Cerebellar cortex (tissue), 1 donor: ENCODE data around the gene KLHL29.
"Not testable (repeated sequence)": the region's sequence is repeated elsewhere in the genome, so short reads cannot be mapped to it uniquely, and the experiment has no call there.

ENCODE experiments used
- DNase-seq: peaks from one replicate; pipeline ENCODE4 v3.0.0-alpha.2; 2015; ENCODE audit warnings: low spot score

Gene KLHL29

GRCh38 chr2:23384551-23385343 is at the start of gene KLHL29:
Gene KLHL29, plus strand, starts transcription at chr2:23385179. Its CDS starts 177,018 bp downstream, at chr2:23562197.
- DNase-seq, result peak; percentile 69

- DNase-seq, result no peak
Observed at GRCh38 chr2:23335550-23335949, 49.4 kb upstream of the KLHL29 start.

GRCh38 chr2:23342075-23342474 is 42.9 kb upstream of the KLHL29 start:
- DNase-seq, result no peak

GRCh38 chr2:23346029-23346428 is 39.0 kb upstream of the KLHL29 start:
- no peak for DNase-seq

GRCh38 chr2:23346781-23347180 is 38.2 kb upstream of the KLHL29 start:
- DNase-seq, result no peak

- DNase-seq, result no peak
Observed at GRCh38 chr2:23347471-23348092, 37.4 kb upstream of the KLHL29 start.

- not testable (repeated sequence) for DNase-seq
Observed at GRCh38 chr2:23348093-23348481, 36.9 kb upstream of the KLHL29 start.

- no peak for DNase-seq
Observed at GRCh38 chr2:23349508-23349907, 35.5 kb upstream of the KLHL29 start.

- peak; percentile 64 for DNase-seq
Observed at GRCh38 chr2:23350041-23350791, 34.8 kb upstream of the KLHL29 start.

- DNase-seq, result no peak
Observed at GRCh38 chr2:23350792-23351355, 34.1 kb upstream of the KLHL29 start.

- peak; percentile 80 for DNase-seq
Observed at GRCh38 chr2:23351388-23352141, 33.4 kb upstream of the KLHL29 start.

GRCh38 chr2:23354554-23354953 is 30.4 kb upstream of the KLHL29 start:
- no peak for DNase-seq

GRCh38 chr2:23355001-23355400 is 30.0 kb upstream of the KLHL29 start:
- no peak for DNase-seq

- DNase-seq, result no peak
Observed at GRCh38 chr2:23356711-23357110, 28.3 kb upstream of the KLHL29 start.

- DNase-seq, result no peak
Observed at GRCh38 chr2:23359631-23360567, 25.1 kb upstream of the KLHL29 start.

GRCh38 chr2:23360571-23361125 is 24.3 kb upstream of the KLHL29 start:
- DNase-seq, result no peak

- no peak for DNase-seq
Observed at GRCh38 chr2:23361152-23361551, 23.8 kb upstream of the KLHL29 start.

GRCh38 chr2:23363268-23363667 is 21.7 kb upstream of the KLHL29 start:
- DNase-seq, result no peak

GRCh38 chr2:23363831-23364230 is 21.1 kb upstream of the KLHL29 start:
- no peak for DNase-seq

GRCh38 chr2:23366720-23367119 is 18.3 kb upstream of the KLHL29 start:
- DNase-seq, result no peak
